Vagina (tissue), 2 donors: ENCODE results near the gene KCTD6. TPM values are rescaled to one million over a fixed set of nuclear protein-coding genes. Genes with fewer than 3 reads are reported as not detected.

Source experiments
- DNase-seq, 2 donors: peaks; one replicate each; pipeline ENCODE4 v3.0.0-alpha.2; 2017; ENCODE audit errors: extremely low spot score in 2 of 2
- H3K27ac ChIP-seq: fragments of 200-600 bp; sonication (generic); one replicate; pipeline ENCODE4 v1.5.1; 2019
- H3K27me3 ChIP-seq: fragments of 200-600 bp; sonication (generic); one replicate; pipeline ENCODE4 v1.5.1; 2019
- H3K36me3 ChIP-seq, 2 donors: fragments of 200-600 bp; sonication (generic); one replicate each; pipeline ENCODE4 v1.5.1; 2017 to 2019
- H3K4me1 ChIP-seq: fragments of 200-600 bp; sonication (generic); one replicate; pipeline ENCODE4 v1.5.1; 2019
- H3K4me3 ChIP-seq, 2 donors: fragments of 200-600 bp; sonication (generic); 1 replicate in 1 of 2; 2 replicates in 1 of 2; pipeline ENCODE4 v1.5.1; 2016 to 2019
- H3K9me3 ChIP-seq: fragments of 200-600 bp; sonication (generic); one replicate; pipeline ENCODE4 v1.5.1; 2019
- CTCF ChIP-seq, 3 experiments: fragments of 450-650 bp in 2 of 3; fragments of 200-600 bp in 1 of 3; sonication (generic) in 1 of 3; IDR thresholded peaks; one replicate each; pipeline ENCODE4 v1.5.1; 2017 to 2019; ENCODE audit warnings: antibody characterized with exemption in 3 of 3, mild to moderate bottlenecking in 2 of 3, moderate library complexity in 2 of 3
- POLR2A ChIP-seq, 2 donors: fragments of 450-650 bp; IDR thresholded peaks; one replicate each; pipeline ENCODE4 v1.6.1; 2017; ENCODE audit warnings: antibody characterized with exemption in 2 of 2, mild to moderate bottlenecking in 2 of 2, moderate library complexity in 2 of 2
- POLR2AphosphoS5 ChIP-seq, 2 donors: sonication (generic); formaldehyde crosslinking; IDR thresholded peaks; one replicate each; pipeline ENCODE4 v1.9.0; 2017; ENCODE audit warnings: antibody characterized with exemption in 2 of 2, mild to moderate bottlenecking in 2 of 2, low read depth in 1 of 2; ENCODE audit not compliant: insufficient read depth in 1 of 2
- intact Hi-C: fragments of 100-400 bp; cut with DNase I; formaldehyde crosslinking; loops from one replicate; pipeline ENCODE4 v1.15.1; 2023
- total RNA-seq: library from RNA; depleted of rRNA; stranded (reverse); fragments of >200 nt; gene quantifications from one replicate; pipeline ENCODE4 v1.2.3, GENCODE V29; 2016

Gene KCTD6
- total RNA-seq, 1 donor from 2014 or later: 19.6 TPM

DNA sequence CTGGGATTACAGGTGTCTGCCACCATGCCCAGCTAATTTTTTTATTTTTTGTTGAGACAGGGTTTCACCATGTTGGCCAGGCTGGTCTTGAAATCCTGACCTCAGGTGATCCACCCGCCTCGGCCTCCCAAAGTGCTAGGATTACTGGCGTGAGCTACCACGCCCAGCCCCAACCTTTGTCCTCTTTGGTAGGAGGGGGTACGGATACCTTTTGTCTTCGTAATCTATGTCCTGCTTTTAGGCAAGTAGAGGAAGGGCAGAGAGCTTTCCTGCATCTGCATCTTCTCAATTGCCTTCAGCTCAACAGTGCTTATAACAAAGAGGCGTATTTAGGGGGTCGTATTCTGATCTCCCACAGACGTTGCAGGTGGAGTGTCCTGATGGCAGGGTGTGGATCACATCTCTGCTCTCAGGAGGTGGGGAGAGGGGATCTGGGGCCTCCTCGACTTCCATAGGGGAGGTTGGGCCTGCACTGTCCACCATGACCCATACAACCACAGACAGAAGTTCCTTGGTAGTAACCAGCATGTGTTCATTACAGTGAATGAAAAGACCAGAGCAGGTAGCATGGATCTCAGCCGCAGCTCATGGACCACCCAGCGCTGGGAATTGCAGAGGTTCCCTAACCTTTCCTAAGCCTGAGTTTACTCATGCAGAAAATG, 21.4 kb upstream of the KCTD6 start:
- Histone ChIP-seq H3K9me3 (no peaks in the 10 kb centered on the region), H3K27me3 (no peaks in the 10 kb centered on the region), H3K27ac (no peak overlapping the region), H3K4me1 (peaks cover 18% of the 10 kb centered on the region), H3K4me3 (no peak overlapping the region), H3K36me3 (no peaks in the 10 kb centered on the region)
- intact Hi-C loops: no loop called here
- DNase-seq: no peak
- no peak for TF ChIP-seq CTCF (IDR thresholded peaks at IDR 0.05)
- TF ChIP-seq POLR2A (IDR thresholded peaks at IDR 0.05): no peak
- TF ChIP-seq POLR2AphosphoS5 (IDR thresholded peaks at IDR 0.05; ENCODE audit: insufficient read depth in 1 of 2, low read depth in 1 of 2): no peak

DNA sequence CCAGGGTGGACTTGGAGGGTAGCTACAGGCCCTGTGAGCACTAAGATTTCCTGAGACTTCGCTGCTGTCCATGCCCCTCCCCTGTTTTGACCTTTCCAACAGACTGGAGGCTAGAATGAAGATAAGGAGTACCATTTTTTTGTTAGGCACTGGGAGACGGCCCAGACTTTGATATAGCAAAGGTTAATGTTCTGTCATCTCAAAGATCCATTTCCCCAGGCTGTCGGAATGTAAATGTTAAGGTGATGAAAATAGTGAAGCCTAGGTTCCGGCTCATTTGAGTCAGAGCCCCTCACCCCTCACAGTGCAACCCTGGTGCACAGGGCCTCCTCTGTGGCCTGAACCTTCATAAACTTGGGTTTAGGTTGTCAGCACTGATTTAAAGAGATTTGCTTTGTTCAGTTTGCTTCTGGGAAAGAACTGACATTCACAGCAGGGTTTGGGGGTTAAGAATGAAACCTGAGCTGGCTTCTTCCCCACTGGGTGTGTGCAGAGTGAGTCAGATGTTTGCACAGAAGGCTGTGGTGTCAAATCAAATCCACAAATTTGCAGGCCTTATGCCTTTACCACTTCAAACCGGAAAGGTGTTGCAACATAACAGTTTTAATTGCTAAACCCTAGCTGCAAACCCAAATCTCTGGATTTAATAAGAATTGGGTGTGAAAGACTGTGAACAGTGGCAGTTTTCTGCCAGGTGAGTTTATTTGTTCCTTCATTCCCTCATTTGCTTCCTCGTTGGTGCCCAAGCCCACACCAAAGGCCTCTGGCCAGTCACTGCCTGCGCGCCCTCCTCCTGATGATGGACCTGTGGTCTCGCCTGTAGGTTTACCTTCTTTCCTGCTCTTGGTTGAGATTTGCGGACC, 20.6 kb upstream of the KCTD6 start:
- Histone ChIP-seq H3K4me1 (peaks cover 18% of the 10 kb centered on the region), H3K9me3 (no peaks in the 10 kb centered on the region), H3K27me3 (no peaks in the 10 kb centered on the region), H3K4me3 (no peak overlapping the region), H3K27ac (no peak overlapping the region), H3K36me3 (no peaks in the 10 kb centered on the region)
- DNase-seq: no peak
- intact Hi-C loops: no loop called here
- TF ChIP-seq POLR2A (IDR thresholded peaks at IDR 0.05) (no peak), CTCF (IDR thresholded peaks at IDR 0.05) (no peak), POLR2AphosphoS5 (IDR thresholded peaks at IDR 0.05; ENCODE audit: insufficient read depth in 1 of 2, low read depth in 1 of 2) (peak in 1 of 2 donors; percentile 72)

GRCh38 chr3:58473275-58473674, 18.6 kb upstream of the KCTD6 start:
- intact Hi-C loops: no loop called here
- Histone ChIP-seq H3K4me3 (no peak overlapping the region), H3K36me3 (no peaks in the 10 kb centered on the region), H3K9me3 (no peaks in the 10 kb centered on the region), H3K27ac (no peak overlapping the region), H3K27me3 (no peaks in the 10 kb centered on the region), H3K4me1 (peaks cover 18% of the 10 kb centered on the region)
- no peak for TF ChIP-seq CTCF (IDR thresholded peaks at IDR 0.05)
- TF ChIP-seq POLR2A (IDR thresholded peaks at IDR 0.05): no peak
- TF ChIP-seq POLR2AphosphoS5 (IDR thresholded peaks at IDR 0.05; ENCODE audit: insufficient read depth in 1 of 2, low read depth in 1 of 2): no peak
- no peak for DNase-seq

DNA sequence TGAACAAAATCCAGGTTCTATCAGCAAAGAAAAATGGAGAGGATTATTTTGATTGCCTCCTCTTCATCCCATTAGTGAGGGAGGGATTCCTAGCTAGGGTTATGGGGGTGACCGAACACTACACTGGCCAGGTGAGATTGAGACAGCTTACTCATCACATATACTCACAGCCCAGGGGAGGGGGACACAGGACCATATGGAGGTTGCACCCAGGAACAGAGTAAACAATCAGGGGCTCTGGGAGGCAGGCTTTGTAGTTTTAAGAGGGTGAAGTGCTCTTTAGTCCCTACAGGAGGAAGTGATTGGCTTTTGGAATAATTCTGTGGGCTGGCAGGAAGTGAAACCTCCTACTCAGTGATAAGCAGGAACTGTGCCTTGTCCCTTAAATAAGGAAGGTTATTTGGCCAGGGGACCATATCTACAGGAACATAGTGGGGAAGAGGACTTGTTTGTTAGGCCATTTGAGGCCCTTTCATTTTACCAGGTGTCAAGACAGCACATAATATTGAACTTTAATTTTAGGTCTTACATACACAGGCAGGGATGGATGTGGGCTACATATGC, 17.5 kb upstream of the KCTD6 start:
- no peaks in the 10 kb centered on the region for H3K9me3 ChIP-seq
- no peak for TF ChIP-seq POLR2A (IDR thresholded peaks at IDR 0.05)
- TF ChIP-seq POLR2AphosphoS5 (IDR thresholded peaks at IDR 0.05; ENCODE audit: insufficient read depth in 1 of 2, low read depth in 1 of 2): no peak
- TF ChIP-seq CTCF (IDR thresholded peaks at IDR 0.05): no peak
- H3K4me3 ChIP-seq: no peak overlapping the region
- intact Hi-C loops: no loop called here
- DNase-seq: no peak
- no peak overlapping the region for H3K27ac ChIP-seq
- H3K4me1 ChIP-seq: peaks cover 18% of the 10 kb centered on the region
- H3K27me3 ChIP-seq: no peaks in the 10 kb centered on the region
- H3K36me3 ChIP-seq: no peaks in the 10 kb centered on the region
